A673 (cell line): ENCODE data around the gene ATP1A1. TPM values are rescaled to one million over a fixed set of nuclear protein-coding genes. Genes with fewer than 3 reads are reported as not detected.
A peak's percentile ranks its signal among the peaks of the same experiment; 100 is the strongest.

Experiments
- BruUV-seq: library from RNA; stranded (reverse); fragments of 400-500 nt; replicated peaks from 2 replicates; lab custom pipeline; 2021; lab: Mats Ljungman, UMichigan
- CTCF ChIA-PET: fragments of 300-600 bp; sonication (Branson Sonifier 250); formaldehyde crosslinking; loops from one replicate; lab custom pipeline; 2022; ENCODE audit warnings: antibody characterized with exemption; lab: Charles Lee
- POLR2A ChIA-PET: fragments of 300-600 bp; sonication (Branson Sonifier 250); formaldehyde crosslinking; loops from one replicate; lab custom pipeline; 2022; ENCODE audit warnings: antibody characterized with exemption; ENCODE audit not compliant: low non-redundant PET; lab: Charles Lee
- DNase-seq: peaks from one replicate; pipeline ENCODE4 v3.0.0-alpha.2; 2015; ENCODE audit warnings: low spot score
- H3K27ac ChIP-seq: fragments of 200-600 bp; sonication (generic); 2 replicates; pipeline ENCODE4 v1.5.1; 2016; ENCODE audit warnings: mixed run types, low read depth, mild to moderate bottlenecking, mixed read lengths, antibody characterized with exemption, low read length; ENCODE audit not compliant: poor library complexity, severe bottlenecking
- H3K27me3 ChIP-seq: fragments of 200-600 bp; sonication (generic); replicated peaks from 2 replicates; pipeline ENCODE4 v1.6.1; 2017; ENCODE audit warnings: mixed run types, low read depth, mild to moderate bottlenecking, mixed read lengths, antibody characterized with exemption, low read length; ENCODE audit not compliant: insufficient read depth, poor library complexity
- H3K36me3 ChIP-seq: fragments of 200-600 bp; sonication (generic); 2 replicates; pipeline ENCODE4 v1.6.1; 2016; ENCODE audit warnings: mixed run types, mild to moderate bottlenecking, mixed read lengths, antibody characterized with exemption, low read length; ENCODE audit not compliant: insufficient read depth, poor library complexity, severe bottlenecking
- H3K4me1 ChIP-seq: fragments of 200-600 bp; sonication (generic); 2 replicates; pipeline ENCODE4 v1.6.1; 2017; ENCODE audit warnings: mixed run types, mild to moderate bottlenecking, mixed read lengths, antibody characterized with exemption, low read length; ENCODE audit not compliant: insufficient read depth, poor library complexity, severe bottlenecking
- H3K4me3 ChIP-seq: fragments of 200-600 bp; sonication (generic); 2 replicates; pipeline ENCODE4 v1.5.1; 2016; ENCODE audit warnings: low read depth, mixed run types, mild to moderate bottlenecking, mixed read lengths, low read length; ENCODE audit not compliant: poor library complexity, severe bottlenecking
- H3K9me3 ChIP-seq: fragments of 200-600 bp; sonication (generic); 2 replicates; pipeline ENCODE4 v1.6.1; 2016; ENCODE audit warnings: mixed run types, low read depth, mild to moderate bottlenecking, mixed read lengths, antibody characterized with exemption, low read length; ENCODE audit not compliant: poor library complexity, severe bottlenecking
- CTCF ChIP-seq: fragments of 300-800, 200-600 bp; sonication (generic); conservative IDR thresholded peaks from 2 replicates; pipeline ENCODE4 v1.5.1; 2017; ENCODE audit warnings: low read depth, mild to moderate bottlenecking, antibody characterized with exemption, low read length, moderate library complexity, mixed read lengths
- EZH2 ChIP-seq: fragments of 200-600 bp; sonication (generic); IDR thresholded peaks from 2 replicates; pipeline ENCODE4 v1.6.1; 2017; ENCODE audit warnings: borderline replicate concordance, low read depth, mild to moderate bottlenecking, mixed read lengths, antibody characterized with exemption, low read length; ENCODE audit not compliant: poor library complexity, severe bottlenecking
- intact Hi-C: fragments of 100-400 bp; cut with micrococcal nuclease; formaldehyde crosslinking; loops from one replicate; pipeline ENCODE4 v1.10.0; 2022; ENCODE audit not compliant: unreplicated experiment
- total RNA-seq: library from RNA; stranded (reverse); gene quantifications from 2 replicates; pipeline ENCODE4 v1.2.3, GENCODE V29; 2021

ATP1A1 gene
- total RNA-seq, 1 experiment from 2014 or later: 1,420 TPM

DNA sequence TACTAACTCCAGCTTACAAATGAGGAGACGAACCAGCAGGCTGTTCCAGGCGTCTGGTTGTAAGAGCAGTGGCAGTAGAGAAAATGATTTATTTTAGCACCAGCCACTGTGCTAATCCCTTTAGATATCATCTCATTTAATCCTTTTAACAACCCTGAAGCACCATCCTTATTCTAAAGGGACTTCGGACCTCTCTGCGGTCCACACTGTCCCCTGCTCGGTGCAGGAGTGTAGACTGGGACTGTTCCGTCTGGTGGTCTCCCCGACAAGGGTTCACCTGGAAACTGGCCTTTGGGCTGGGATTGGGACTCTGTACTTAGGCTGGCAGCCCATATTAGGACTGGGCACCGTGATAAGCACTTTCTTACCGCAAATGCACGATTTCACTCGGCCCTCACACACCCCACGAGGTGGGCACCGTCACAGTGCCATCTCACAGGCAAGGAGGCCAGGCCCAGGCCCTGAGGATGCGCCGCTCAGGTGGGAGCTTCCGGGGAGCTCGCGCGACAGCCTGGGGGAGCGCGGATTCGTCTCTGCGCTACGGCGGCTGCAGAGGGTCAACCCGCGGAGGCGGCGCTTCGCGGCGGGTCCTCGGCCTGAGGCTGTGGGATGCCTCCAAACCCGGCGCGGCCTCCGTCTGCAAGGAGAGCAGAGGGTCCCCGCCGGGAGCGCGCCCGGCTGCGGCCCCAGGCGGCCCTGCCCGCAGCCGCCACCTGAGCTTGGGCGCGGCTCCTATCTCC, 45.2 kb downstream of the ATP1A1 start:
- TF ChIP-seq CTCF (no peak), EZH2 (no peak)
- peak overlapping the region; percentile 69 for H3K4me3 ChIP-seq
- H3K4me1 ChIP-seq: peaks cover 13% of the 10 kb centered on the region
- no peaks in the 10 kb centered on the region for H3K27me3 ChIP-seq
- ChIA-PET CTCF (interaction anchor here (0.7 to 1.0 kb wide), 2 partner anchors 67 to 810 kb away, joined by 3 read pairs; no protein-coding TSS in a partner anchor), POLR2A (interaction anchor here (0.6 kb wide), 2 partner anchors 14 to 956 kb away, joined by 8 to 9 read pairs; no protein-coding TSS in a partner anchor)
- intact Hi-C loops: no loop called here
- BruUV-seq: TSS peak; percentile 64
- peak overlapping the region; percentile 70 for H3K27ac ChIP-seq
- peak; percentile 89 for DNase-seq
- no peaks in the 10 kb centered on the region for H3K9me3 ChIP-seq
- H3K36me3 ChIP-seq: no peaks in the 10 kb centered on the region

DNA sequence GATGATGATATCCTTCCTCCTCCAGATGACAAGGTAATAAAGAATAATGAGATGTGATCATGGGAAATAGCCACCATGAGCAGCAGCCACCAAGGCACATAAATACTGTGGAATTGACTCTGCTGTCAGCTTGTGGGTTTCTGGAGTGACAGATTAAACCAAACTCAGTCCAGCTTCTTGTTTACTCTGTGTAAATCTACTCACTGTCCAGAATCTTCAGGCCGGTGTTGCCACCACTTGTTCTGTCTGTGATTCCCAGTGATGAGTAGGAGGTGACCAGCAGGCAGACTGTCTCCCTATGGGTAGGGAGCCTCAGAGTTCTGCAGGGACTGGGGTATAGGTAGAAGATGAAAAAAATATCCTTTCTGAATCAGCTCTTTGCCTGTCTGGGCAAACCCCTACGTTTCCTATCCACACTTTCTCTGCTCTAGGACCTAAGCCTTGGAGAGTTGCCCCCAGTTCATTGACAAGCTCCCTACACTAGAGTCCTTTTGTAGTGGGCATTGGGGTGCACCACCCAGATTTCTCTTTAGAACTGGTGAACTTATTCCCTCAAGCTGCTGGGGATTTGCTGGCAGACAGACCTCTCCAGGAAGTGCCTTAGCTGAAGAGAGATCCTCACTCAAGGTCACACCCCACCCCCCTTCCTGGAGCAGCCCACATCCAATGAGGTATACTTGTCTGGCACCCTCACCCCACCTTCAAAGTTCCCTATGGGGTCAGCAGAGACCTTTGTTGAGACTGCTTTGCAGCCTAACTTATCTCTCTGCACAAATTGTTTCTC, 47.6 kb downstream of the ATP1A1 start:
- no peaks in the 10 kb centered on the region for H3K36me3 ChIP-seq
- no peak overlapping the region for H3K27ac ChIP-seq
- no peak overlapping the region for H3K4me3 ChIP-seq
- H3K9me3 ChIP-seq: no peaks in the 10 kb centered on the region
- no TSS peak for BruUV-seq
- no peak for DNase-seq
- CTCF ChIA-PET: interaction anchor here (1.0 kb wide), 1 partner anchor 282 kb away, joined by 3 read pairs; no protein-coding TSS in a partner anchor
- TF ChIP-seq CTCF (no peak), EZH2 (no peak)
- no peaks in the 10 kb centered on the region for H3K27me3 ChIP-seq
- POLR2A ChIA-PET: no interaction called here
- peaks cover 11% of the 10 kb centered on the region for H3K4me1 ChIP-seq
- intact Hi-C loops: no loop called here

DNA sequence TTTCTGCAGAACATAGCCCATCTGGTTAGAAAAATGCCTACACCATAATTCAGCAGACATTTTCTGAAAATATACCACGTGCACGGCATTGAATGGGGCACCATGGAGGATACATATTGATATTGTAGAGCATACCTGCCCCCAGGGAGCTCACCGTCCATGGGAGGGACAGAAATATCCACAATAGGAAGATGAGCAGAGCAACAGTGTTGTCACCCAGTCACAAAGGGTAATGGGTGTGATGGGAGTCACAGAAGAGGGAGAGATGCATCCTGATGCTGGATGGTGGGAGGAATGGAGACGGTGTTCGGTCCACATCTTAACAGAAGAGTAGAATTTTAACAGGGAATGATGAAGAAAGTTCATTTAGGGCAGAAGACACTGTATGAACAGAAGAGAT, 51.4 kb downstream of the ATP1A1 start:
- BruUV-seq: no TSS peak

More for the DNA sequence above, 51.4 kb downstream of the ATP1A1 start:
- Histone ChIP-seq H3K9me3 (no peaks in the 10 kb centered on the region), H3K4me1 (no peaks in the 10 kb centered on the region), H3K27me3 (no peaks in the 10 kb centered on the region), H3K27ac (no peak overlapping the region), H3K36me3 (no peaks in the 10 kb centered on the region), H3K4me3 (no peak overlapping the region)
- intact Hi-C loops: no loop called here
- POLR2A ChIA-PET: no interaction called here
- no peak for TF ChIP-seq CTCF
- DNase-seq: no peak
- CTCF ChIA-PET: no interaction called here
